Gastroesophageal sphincter (tissue), 3 donors: ENCODE results near the gene TFDP2.

Experiments used
- CTCF ChIP-seq, 4 experiments: fragments of 200-600 bp in 2 of 4; fragments of 450-650 bp in 2 of 4; sonication (generic) in 1 of 4; IDR thresholded peaks; one replicate each; pipeline ENCODE4 v1.5.1; 2017 to 2019; ENCODE audit warnings: antibody characterized with exemption in 4 of 4, mild to moderate bottlenecking in 2 of 4, moderate library complexity in 2 of 4
- POLR2AphosphoS5 ChIP-seq: sonication (generic); formaldehyde crosslinking; IDR thresholded peaks from one replicate; pipeline ENCODE4 v1.6.1; 2017; ENCODE audit warnings: antibody characterized with exemption

DNA sequence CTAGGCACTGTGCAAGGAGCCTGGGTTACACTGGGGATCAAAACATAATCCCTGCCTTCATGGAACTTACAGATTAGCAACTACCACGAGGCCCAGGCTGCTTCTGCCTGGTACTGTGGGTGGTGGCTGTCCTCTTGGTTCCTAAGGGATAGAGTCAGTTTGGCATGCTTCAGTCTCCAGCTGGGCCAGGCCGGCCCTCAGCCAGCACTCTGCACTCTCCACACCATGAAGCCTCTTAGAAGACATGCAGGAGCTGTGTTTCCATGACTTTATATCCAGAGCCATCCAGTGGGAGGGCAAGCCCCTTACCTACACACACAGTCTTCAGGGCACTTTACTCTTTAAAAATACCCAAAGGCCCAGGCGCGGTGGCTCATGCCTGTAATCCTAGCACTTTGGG is 218.5 kb downstream of the TFDP2 start:
- no peak for TF ChIP-seq CTCF (IDR thresholded peaks at IDR 0.05)
- TF ChIP-seq POLR2AphosphoS5, result no peak
